UCSD-AML1 (cell line): ENCODE data around the gene ZNF507.

Source experiments
- DNase-seq: peaks from one replicate; lab custom pipeline; 2025; ENCODE audit not compliant: unreplicated experiment; lab: John Stamatoyannopoulos, UW

Gene ZNF507

GRCh38 chr19:32339423-32339822 lies 6.0 kb upstream of the ZNF507 start:
- no peak for DNase-seq

- peak; percentile 54 for DNase-seq
These were observed 5.2 kb upstream of the ZNF507 start for GRCh38 chr19:32339988-32340874.

- no peak for DNase-seq
These were observed 2.7 kb upstream of the ZNF507 start for GRCh38 chr19:32342695-32343094.

- DNase-seq: no peak
These were observed 1.7 kb upstream of the ZNF507 start for GRCh38 chr19:32343550-32344262.

- no peak for DNase-seq
These were observed 1.5 kb downstream of the ZNF507 start for GRCh38 chr19:32346901-32347300.

GRCh38 chr19:32347573-32347972 lies 2.2 kb downstream of the ZNF507 start:
- DNase-seq: no peak

- DNase-seq: no peak
These were observed 3.6 kb downstream of the ZNF507 start for GRCh38 chr19:32349051-32349450.

GRCh38 chr19:32349724-32350470 lies 4.5 kb downstream of the ZNF507 start:
- no peak for DNase-seq

- no peak for DNase-seq
These were observed 5.1 kb downstream of the ZNF507 start for GRCh38 chr19:32350471-32350865.

- no peak for DNase-seq
These were observed 5.6 kb downstream of the ZNF507 start for GRCh38 chr19:32350987-32351348.

- no peak for DNase-seq
These were observed 6.8 kb downstream of the ZNF507 start for GRCh38 chr19:32352241-32352630.

- no peak for DNase-seq
These were observed 8.9 kb downstream of the ZNF507 start for GRCh38 chr19:32354345-32354744.

- no peak for DNase-seq
These were observed 9.9 kb downstream of the ZNF507 start for GRCh38 chr19:32355309-32355708.

GRCh38 chr19:32357720-32358119 lies 12.3 kb downstream of the ZNF507 start:
- no peak for DNase-seq

- no peak for DNase-seq
These were observed 12.9 kb downstream of the ZNF507 start for GRCh38 chr19:32358321-32358720.

- DNase-seq: no peak
These were observed 14.2 kb downstream of the ZNF507 start for GRCh38 chr19:32359581-32359980.

- no peak for DNase-seq
These were observed 16.3 kb downstream of the ZNF507 start for GRCh38 chr19:32361574-32362317.

- DNase-seq: no peak
These were observed 16.9 kb downstream of the ZNF507 start for GRCh38 chr19:32362318-32362691.

- DNase-seq: no peak
These were observed 17.8 kb downstream of the ZNF507 start for GRCh38 chr19:32363175-32363574.

GRCh38 chr19:32363632-32364031 lies 18.2 kb downstream of the ZNF507 start:
- no peak for DNase-seq

GRCh38 chr19:32364040-32364439 lies 18.6 kb downstream of the ZNF507 start:
- DNase-seq: no peak
